PC-3 (cell line): ENCODE data around the gene S100PBP. TPM values are rescaled to one million over a fixed set of nuclear protein-coding genes. Genes with fewer than 3 reads are reported as not detected.
A peak's percentile ranks its signal among the peaks of the same experiment; 100 is the strongest.

Experiments used
- ATAC-seq: fragments of 200-7000 bp; cut with Tn5 transposase; 2 replicates; pipeline ENCODE4 v1.9.1; 2020; ENCODE audit warnings: mild to moderate bottlenecking, moderate library complexity
- BruUV-seq: library from RNA; stranded (reverse); fragments of 400-500 nt; replicated peaks from 2 replicates; lab custom pipeline; 2021; lab: Mats Ljungman, UMichigan
- CTCF ChIA-PET: fragments of 300-600 bp; sonication (Branson Sonifier 250); formaldehyde crosslinking; loops from one replicate; lab custom pipeline; 2022; ENCODE audit warnings: antibody characterized with exemption; lab: Charles Lee
- POLR2A ChIA-PET: fragments of 300-600 bp; sonication (Branson Sonifier 250); formaldehyde crosslinking; loops from one replicate; lab custom pipeline; 2022; ENCODE audit warnings: antibody characterized with exemption; ENCODE audit not compliant: unreplicated experiment; lab: Charles Lee
- DNase-seq: peaks from one replicate; pipeline ENCODE4 v3.0.0-alpha.2; 2015
- H2AFZ ChIP-seq: fragments of 300-600 bp; sonication (generic); 2 replicates; pipeline ENCODE4 v1.6.0; 2016; ENCODE audit warnings: antibody characterized with exemption, low read length
- H3F3A ChIP-seq: fragments of 300-600 bp; sonication (generic); one replicate; pipeline ENCODE4 v1.6.0; 2017; ENCODE audit warnings: antibody characterized with exemption, low read length, control low read depth, mild to moderate bottlenecking; ENCODE audit not compliant: unreplicated experiment
- H3K27ac ChIP-seq: fragments of 300-600 bp; sonication (generic); 2 replicates; pipeline ENCODE4 v1.5.1; 2016; ENCODE audit warnings: mild to moderate bottlenecking, low read length
- H3K27me3 ChIP-seq: fragments of 300-600 bp; sonication (generic); 2 replicates; pipeline ENCODE4 v1.6.1; 2016; ENCODE audit warnings: low read length, mixed read lengths
- H3K36me3 ChIP-seq: fragments of 300-600 bp; sonication (generic); 2 replicates; pipeline ENCODE4 v1.6.1; 2016; ENCODE audit warnings: low read depth, mixed run types, low read length, mixed read lengths
- H3K4me1 ChIP-seq: fragments of 300-600 bp; sonication (generic); 2 replicates; pipeline ENCODE4 v1.5.1; 2016; ENCODE audit warnings: low read length; ENCODE audit not compliant: insufficient read depth
- H3K4me2 ChIP-seq: fragments of 300-600 bp; sonication (generic); 2 replicates; pipeline ENCODE4 v1.6.0; 2016; ENCODE audit warnings: low read length
- H3K4me3 ChIP-seq: fragments of 300-600 bp; sonication (generic); 2 replicates; pipeline ENCODE4 v1.5.1; 2016; ENCODE audit warnings: mild to moderate bottlenecking, low read length, mixed read lengths
- H3K79me2 ChIP-seq: fragments of 300-600 bp; sonication (generic); 2 replicates; pipeline ENCODE4 v1.6.1; 2017; ENCODE audit warnings: low read length, mixed read lengths
- H3K9ac ChIP-seq: fragments of 300-600 bp; sonication (generic); 2 replicates; pipeline ENCODE4 v1.6.0; 2016; ENCODE audit warnings: mild to moderate bottlenecking, low read length
- H3K9me2 ChIP-seq: fragments of 300-600 bp; sonication (generic); replicated peaks from 2 replicates; pipeline ENCODE4 v1.6.1; 2016; ENCODE audit warnings: mixed run types, low read length, mixed read lengths
- H3K9me3 ChIP-seq: fragments of 300-600 bp; sonication (generic); 2 replicates; pipeline ENCODE4 v1.6.1; 2016; ENCODE audit warnings: low read length, mixed read lengths
- H4K20me1 ChIP-seq: fragments of 300-600 bp; sonication (generic); 2 replicates; pipeline ENCODE4 v1.6.1; 2016; ENCODE audit warnings: low read length, mixed read lengths
- EZH2 ChIP-seq: fragments of 300-600 bp; sonication (generic); IDR thresholded peaks from one replicate; pipeline ENCODE4 v1.6.1; 2017; ENCODE audit warnings: antibody characterized with exemption, mild to moderate bottlenecking, low read length; ENCODE audit not compliant: unreplicated experiment
- EZH2phosphoT487 ChIP-seq: fragments of 300-600 bp; sonication (generic); IDR thresholded peaks from 2 replicates; pipeline ENCODE4 v1.6.1; 2018; ENCODE audit warnings: mild to moderate bottlenecking, antibody characterized with exemption, low read length, borderline replicate concordance
- intact Hi-C: fragments of 100-400 bp; cut with micrococcal nuclease; formaldehyde crosslinking; loops from 2 replicates; pipeline ENCODE4 v1.9.0; 2023
- total RNA-seq: library from RNA; depleted of rRNA; stranded (reverse); fragments of >200 nt; gene quantifications from 2 replicates; pipeline ENCODE4 v1.2.3, GENCODE V29; 2014
- TF ChIP-seq, protein P1 (sequence below): fragments of 300-600 bp; sonication (generic); conservative IDR thresholded peaks from 2 replicates; pipeline ENCODE4 v1.5.1; 2017; ENCODE audit warnings: antibody characterized with exemption, low read depth, mild to moderate bottlenecking, low read length

Gene S100PBP
- total RNA-seq, 1 experiment from 2014 or later = 13.2 TPM

DNA sequence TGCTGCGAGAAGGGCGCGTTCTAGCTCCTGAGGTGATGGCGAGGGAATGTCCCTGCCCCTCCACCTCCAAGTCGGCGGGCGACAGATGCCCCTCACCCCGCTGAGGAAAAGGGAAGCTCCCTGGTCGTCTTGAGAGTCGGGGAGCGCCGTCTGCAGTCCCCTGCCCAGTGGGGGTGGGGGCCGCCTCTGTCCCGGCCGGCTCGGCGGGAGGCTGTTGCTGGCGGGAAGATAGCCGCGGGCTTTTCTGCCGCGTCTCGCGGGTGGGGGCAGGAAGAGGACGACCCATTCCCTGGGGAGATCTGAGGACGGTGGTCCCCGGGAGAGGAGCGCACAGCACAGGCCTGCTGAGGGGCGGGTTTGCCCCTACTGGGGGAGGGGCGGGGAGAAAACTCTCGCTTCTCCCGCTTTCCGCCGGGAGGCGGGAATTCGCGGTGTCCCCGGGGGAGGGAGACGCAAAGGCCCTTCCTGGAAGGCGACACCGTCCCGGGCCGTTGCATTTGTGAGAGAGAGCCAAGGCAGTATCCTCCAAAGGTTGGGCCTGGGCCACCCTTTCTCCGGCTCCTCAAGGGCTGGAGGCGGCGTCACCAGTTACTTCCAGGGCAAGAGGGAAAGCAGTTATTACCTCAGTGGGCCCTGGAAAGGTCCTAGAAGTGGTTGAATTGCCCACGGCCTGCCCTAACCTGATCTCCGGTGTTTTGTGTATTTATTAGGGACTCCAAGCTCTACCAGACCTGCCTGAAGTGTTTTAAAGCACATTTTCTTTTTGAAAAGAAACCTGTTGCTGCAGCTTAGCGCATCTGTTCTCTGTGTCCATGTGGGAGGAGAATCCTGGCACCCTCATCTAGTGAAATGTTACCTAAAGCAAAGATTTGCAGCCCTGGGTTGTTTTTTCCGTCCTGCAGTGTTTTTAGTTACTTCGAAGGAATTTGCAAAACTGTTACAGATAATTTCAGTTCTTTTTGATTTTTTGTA is 648 bp downstream of the S100PBP start:
- ChIA-PET POLR2A (interaction anchor here (0.6 kb wide), 1 partner anchor 135 kb away, joined by 4 read pairs; no protein-coding TSS in a partner anchor), CTCF (interaction anchor here (1.1 kb wide), 1 partner anchor 106 kb away, joined by 3 read pairs; no protein-coding TSS in a partner anchor)

DNA sequence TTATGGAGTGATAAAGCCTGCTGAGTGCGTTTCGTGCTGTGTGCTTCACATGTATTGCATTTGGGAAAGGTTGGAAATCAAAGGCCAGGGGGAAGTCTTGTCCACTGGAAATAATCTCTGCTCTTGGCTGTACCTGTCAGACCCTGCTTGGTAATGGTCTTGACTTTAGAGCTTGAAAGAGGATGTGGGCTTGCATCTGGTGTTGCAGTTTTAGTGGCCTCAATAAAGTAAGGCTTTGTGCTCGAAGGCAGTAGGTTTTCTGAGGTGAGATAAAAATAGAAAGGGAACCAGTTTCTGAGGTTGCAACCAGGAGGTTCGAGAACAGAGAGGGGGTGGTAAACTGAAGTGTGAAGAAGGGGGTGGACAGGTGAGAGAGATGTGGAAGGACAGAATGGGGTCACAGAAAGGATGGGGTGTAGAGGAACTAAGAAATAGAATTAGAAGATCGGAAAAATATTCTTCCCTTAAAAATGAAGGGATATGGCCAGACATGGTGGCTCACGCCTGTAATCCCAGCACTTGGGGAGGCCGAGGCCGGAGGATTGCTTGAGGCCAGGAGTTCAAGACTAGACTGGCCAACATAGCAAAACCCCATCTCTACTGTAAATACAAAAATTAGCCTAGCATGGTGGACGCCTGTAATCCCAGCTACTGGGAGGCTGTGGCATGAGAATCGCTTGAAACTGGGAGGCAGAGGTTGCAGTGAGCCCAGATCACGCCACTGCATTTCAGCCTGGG is 1.5 kb downstream of the S100PBP start:
- POLR2A ChIA-PET = no interaction called here
- Histone ChIP-seq H3K4me1 (peaks cover 26% of the 10 kb centered on the region), H3K9ac (peak overlapping the region; percentile 97), H2AFZ (0 out of 2 replicates have a peak overlapping the region, but pooled peaks have one; percentile 90), H3K79me2 (peaks cover 65% of the 10 kb centered on the region), H3K4me2 (peak overlapping the region; percentile 83), H3F3A (no peaks in the 10 kb centered on the region), H3K4me3 (peak overlapping the region; percentile 89), H3K9me2 (no peaks in the 10 kb centered on the region), H3K27ac (peak overlapping the region; percentile 83; the same call in 1 of the 2 replicates), H3K9me3 (no peaks in the 10 kb centered on the region), H3K36me3 (no peaks in the 10 kb centered on the region), H3K27me3 (no peaks in the 10 kb centered on the region), H4K20me1 (no peaks in the 10 kb centered on the region)
- no peak for DNase-seq
- CTCF ChIA-PET = no interaction called here
- TF ChIP-seq EZH2 (no peak), EZH2phosphoT487 (no peak)
- TF ChIP-seq, protein P1, sequence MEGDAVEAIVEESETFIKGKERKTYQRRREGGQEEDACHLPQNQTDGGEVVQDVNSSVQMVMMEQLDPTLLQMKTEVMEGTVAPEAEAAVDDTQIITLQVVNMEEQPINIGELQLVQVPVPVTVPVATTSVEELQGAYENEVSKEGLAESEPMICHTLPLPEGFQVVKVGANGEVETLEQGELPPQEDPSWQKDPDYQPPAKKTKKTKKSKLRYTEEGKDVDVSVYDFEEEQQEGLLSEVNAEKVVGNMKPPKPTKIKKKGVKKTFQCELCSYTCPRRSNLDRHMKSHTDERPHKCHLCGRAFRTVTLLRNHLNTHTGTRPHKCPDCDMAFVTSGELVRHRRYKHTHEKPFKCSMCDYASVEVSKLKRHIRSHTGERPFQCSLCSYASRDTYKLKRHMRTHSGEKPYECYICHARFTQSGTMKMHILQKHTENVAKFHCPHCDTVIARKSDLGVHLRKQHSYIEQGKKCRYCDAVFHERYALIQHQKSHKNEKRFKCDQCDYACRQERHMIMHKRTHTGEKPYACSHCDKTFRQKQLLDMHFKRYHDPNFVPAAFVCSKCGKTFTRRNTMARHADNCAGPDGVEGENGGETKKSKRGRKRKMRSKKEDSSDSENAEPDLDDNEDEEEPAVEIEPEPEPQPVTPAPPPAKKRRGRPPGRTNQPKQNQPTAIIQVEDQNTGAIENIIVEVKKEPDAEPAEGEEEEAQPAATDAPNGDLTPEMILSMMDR = no peak
- BruUV-seq = no TSS peak
- intact Hi-C loops = no loop called here
- no peak for ATAC-seq

More for the DNA sequence above, 648 bp downstream of the S100PBP start:
- Histone ChIP-seq H3K4me3 (peak overlapping the region; percentile 89), H3K27me3 (no peaks in the 10 kb centered on the region), H3K4me2 (peak overlapping the region; percentile 83), H3K36me3 (no peaks in the 10 kb centered on the region), H3K79me2 (peaks cover 74% of the 10 kb centered on the region), H3K9ac (peak overlapping the region; percentile 97), H2AFZ (peak overlapping the region; percentile 90), H3K27ac (peak overlapping the region; percentile 83), H3K4me1 (peaks cover 29% of the 10 kb centered on the region), H3F3A (no peaks in the 10 kb centered on the region), H4K20me1 (no peaks in the 10 kb centered on the region), H3K9me2 (no peaks in the 10 kb centered on the region), H3K9me3 (no peaks in the 10 kb centered on the region)
- no peak for TF ChIP-seq EZH2phosphoT487
- TF ChIP-seq, protein P1 = no peak
- no peak for TF ChIP-seq EZH2
- peak; percentile 76 for DNase-seq
- peak; percentile 51 for ATAC-seq
- BruUV-seq = TSS peak; percentile 68
- intact Hi-C loops = loop anchor here (2.0 kb wide), 1 partner anchor 19 kb away; no protein-coding TSS in a partner anchor
